B cell (primary cell): Measurements from ENCODE around the gene TMCO1. TPM values are rescaled to one million over a fixed set of nuclear protein-coding genes. Genes with fewer than 3 reads are reported as not detected.

Experiments used
- ATAC-seq: fragments of 200-7000 bp; cut with Tn5 transposase; one replicate; pipeline ENCODE4 v1.10.0; 2021; ENCODE audit warnings: low read depth, mild to moderate bottlenecking, moderate number of reproducible peaks, moderate library complexity
- CTCF ChIA-PET: fragments of 350-600 bp; sonication (Branson Sonifier 250); formaldehyde crosslinking; loops from one replicate; lab custom pipeline; 2021; ENCODE audit warnings: antibody characterized with exemption, inconsistent platforms; lab: Charles Lee
- POLR2A ChIA-PET: fragments of 350-600 bp; sonication (Branson Sonifier 250); formaldehyde crosslinking; loops from one replicate; lab custom pipeline; 2021; ENCODE audit warnings: antibody characterized with exemption; lab: Charles Lee
- DNase-seq: peaks from one replicate; pipeline ENCODE4 v3.0.0; 2013
- H2AFZ ChIP-seq: 2 replicates; pipeline ENCODE4 v1.6.1; 2012; ENCODE audit warnings: mild to moderate bottlenecking, low read depth, low read length; ENCODE audit not compliant: insufficient read depth, poor library complexity, severe bottlenecking
- H3K27ac ChIP-seq, 2 donors: 1 replicate in 1 of 2; 2 replicates in 1 of 2; pipeline ENCODE4 v1.5.1; 2012 to 2013; ENCODE audit warnings: low read length in 2 of 2, mild to moderate bottlenecking in 2 of 2, moderate library complexity in 1 of 2
- H3K27me3 ChIP-seq, 4 experiments: fragments of 200-600 bp in 1 of 4; sonication (generic) in 1 of 4; replicated peaks in 1 of 4; 1 replicate in 2 of 4; 2 replicates in 2 of 4; pipeline versions ENCODE4 v1.6.1 to v1.7.0; 2013 to 2016; ENCODE audit warnings: low read length in 3 of 4, mild to moderate bottlenecking in 2 of 4, mixed read lengths in 1 of 4, moderate library complexity in 1 of 4; ENCODE audit not compliant: insufficient read depth in 4 of 4, control insufficient read depth in 3 of 4; ENCODE audit errors: control extremely low read depth in 1 of 4
- H3K36me3 ChIP-seq, 2 experiments: replicated peaks in 1 of 2; 1 replicate in 1 of 2; 2 replicates in 1 of 2; pipeline versions ENCODE4 v1.6.1 to v1.7.1; 2013; ENCODE audit warnings: low read length in 1 of 2; ENCODE audit not compliant: insufficient read depth in 2 of 2, control insufficient read depth in 1 of 2; ENCODE audit errors: control extremely low read depth in 1 of 2, extremely low read depth in 1 of 2
- H3K4me1 ChIP-seq, 2 donors: fragments of 200-600 bp in 1 of 2; sonication (generic) in 1 of 2; 1 replicate in 1 of 2; 2 replicates in 1 of 2; pipeline versions ENCODE4 v1.5.1 to v1.6.1; 2013 to 2017; ENCODE audit warnings: low read length in 2 of 2; ENCODE audit not compliant: control insufficient read depth in 2 of 2, insufficient read depth in 2 of 2
- H3K4me2 ChIP-seq: replicated peaks from 2 replicates; pipeline ENCODE3; 2012; ENCODE audit warnings: mild to moderate bottlenecking, low read depth, low read length; ENCODE audit not compliant: poor library complexity, severe bottlenecking
- H3K4me3 ChIP-seq, 5 experiments: fragments of 200-600 bp in 1 of 5; sonication (generic) in 1 of 5; 1 replicate in 3 of 5; 2 replicates in 2 of 5; pipeline versions ENCODE4 v1.5.1 to v1.7.0; 2011 to 2016; ENCODE audit warnings: low read length in 4 of 5, mild to moderate bottlenecking in 4 of 5, low read depth in 2 of 5, control low read depth in 1 of 5, moderate library complexity in 1 of 5; ENCODE audit not compliant: insufficient read depth in 1 of 5; ENCODE audit errors: control extremely low read depth in 1 of 5, extremely low read depth in 1 of 5
- H3K79me2 ChIP-seq: fragments of 200-600 bp; sonication (generic); one replicate; pipeline ENCODE4 v1.6.0; 2016; ENCODE audit warnings: low read length; ENCODE audit not compliant: control insufficient read depth, insufficient read depth
- H3K9ac ChIP-seq: fragments of 200-600 bp; sonication (generic); 2 replicates; pipeline ENCODE4 v1.6.1; 2017; ENCODE audit warnings: mild to moderate bottlenecking, low read length, moderate library complexity
- H3K9me3 ChIP-seq, 3 donors: one replicate each; pipeline versions ENCODE4 v1.6.1 to v1.7.1; 2013; ENCODE audit warnings: low read length in 2 of 3; ENCODE audit not compliant: control insufficient read depth in 2 of 3, insufficient read depth in 1 of 3; ENCODE audit errors: control extremely low read depth in 1 of 3
- H4K20me1 ChIP-seq: 2 replicates; pipeline ENCODE4 v1.6.0; 2012; ENCODE audit warnings: mild to moderate bottlenecking, low read length; ENCODE audit not compliant: insufficient read depth, control insufficient read depth, poor library complexity, severe bottlenecking
- H3K27ac Mint-ChIP-seq: one replicate; pipeline ENCODE4 v1.8.0; 2021; ENCODE audit warnings: mixed read lengths
- H3K27me3 Mint-ChIP-seq: one replicate; pipeline ENCODE4 v1.8.0; 2021; ENCODE audit warnings: mixed read lengths
- H3K4me1 Mint-ChIP-seq: one replicate; pipeline ENCODE4 v1.8.0; 2021; ENCODE audit warnings: mixed read lengths
- H3K4me3 Mint-ChIP-seq: one replicate; pipeline ENCODE4 v1.8.0; 2021; ENCODE audit warnings: mixed read lengths
- H3K9me3 Mint-ChIP-seq: one replicate; pipeline ENCODE4 v1.8.0; 2022; ENCODE audit warnings: mixed read lengths; ENCODE audit not compliant: insufficient read depth
- CTCF ChIP-seq: fragments of 200-600 bp; IDR thresholded peaks from one replicate; pipeline ENCODE4 v1.8.0; 2022; ENCODE audit warnings: antibody characterized with exemption, mild to moderate bottlenecking
- EZH2 ChIP-seq: IDR thresholded peaks from 2 replicates; pipeline ENCODE4 v1.6.1; 2012; ENCODE audit warnings: borderline replicate concordance, low read depth, mild to moderate bottlenecking, moderate library complexity, low read length; ENCODE audit not compliant: insufficient read depth, poor library complexity, severe bottlenecking
- WGBS: methylation state at CpG from one replicate; pipeline ENCODE4 v1.1.5; 2013; ENCODE audit warnings: missing lambda C conversion rate; ENCODE audit not compliant: insufficient coverage; 5-methylcytosine and 5-hydroxymethylcytosine counted together
- intact Hi-C: fragments of 100-400 bp; cut with micrococcal nuclease; formaldehyde crosslinking; loops from one replicate; pipeline ENCODE4 v1.10.0; 2022
- polyA plus RNA-seq: library from polyadenylated mRNA; depleted of rRNA; stranded (reverse); fragments of >200 nt; gene quantifications from 2 replicates; pipeline ENCODE4 v1.2.3, GENCODE V29; 2012
- total RNA-seq, 2 donors: library from RNA; stranded (reverse); fragments of 120-200 nt in 1 of 2; gene quantifications; 1 replicate in 1 of 2; 2 replicates in 1 of 2; pipeline versions ENCODE4 v1.2.3 to v1.2.4, GENCODE V29; 2013 to 2022

Gene TMCO1
- total and polyA plus RNA-seq, 2 donors (not counting 1 experiment from before 2014, with no cell fraction given) = 16.1 to 39.5 TPM

- intact Hi-C loops = loop anchor here (5.0 kb wide), 1 partner anchor 215 kb away; no protein-coding TSS in a partner anchor
- H3K9me3 Mint-ChIP-seq = no peaks in the 10 kb centered on the region
- peaks cover 25% of the 10 kb centered on the region for H3K4me1 Mint-ChIP-seq
- peak overlapping the region; percentile 92 for H3K4me3 Mint-ChIP-seq
- WGBS = no CpG with 5 or more reads among the region's 8 CpGs
- H4K20me1 ChIP-seq = no peaks in the 10 kb centered on the region
- H3K9ac ChIP-seq = peak overlapping the region; percentile 94
- H2AFZ ChIP-seq = peak overlapping the region; percentile 100
- ATAC-seq (no peak), DNase-seq (no peak)
- no peaks in the 10 kb centered on the region for H3K9me3 ChIP-seq
- H3K4me1 ChIP-seq = peaks cover 15 to 18% of the 10 kb centered on the region in 2 donors
- peak overlapping the region; percentile 90 to 92 for H3K27ac ChIP-seq
- H3K27me3 ChIP-seq = peaks cover 0 to 4% (median 0%) of the 10 kb centered on the region in 4 experiments
- peaks cover 0 to 3% of the 10 kb centered on the region in 2 experiments for H3K36me3 ChIP-seq
- peaks cover 55% of the 10 kb centered on the region for H3K79me2 ChIP-seq
- H3K4me2 ChIP-seq = peak overlapping the region; percentile 94
- ChIA-PET POLR2A (interaction anchor here (1.1 to 1.4 kb wide), 2 partner anchors 67 to 72 kb away, joined by 3 read pairs; partner anchors contain the start of gene MGST3), CTCF (interaction anchor here (0.8 to 1.3 kb wide), 7 partner anchors 11 to 217 kb away, joined by 3 to 8 read pairs (median 4); partner anchors contain the start of genes TMCO1 and UCK2)
- peak overlapping the region; percentile 91 for H3K27ac Mint-ChIP-seq
- H3K4me3 ChIP-seq = peak overlapping the region; percentile 73 to 96 (median 95)
- H3K27me3 Mint-ChIP-seq = peaks cover 3% of the 10 kb centered on the region
- TF ChIP-seq CTCF (no peak), EZH2 (no peak)
Observed at GRCh38 chr1:165697491-165697880, 71.2 kb downstream of the TMCO1 start.

- peak overlapping the region; percentile 32 for H3K27ac Mint-ChIP-seq
- H3K9ac ChIP-seq = no peak overlapping the region
- TF ChIP-seq EZH2 = no peak
- TF ChIP-seq CTCF = no peak
- no peaks in the 10 kb centered on the region for H3K27me3 Mint-ChIP-seq
- no peak overlapping the region for H2AFZ ChIP-seq
- peaks cover 58% of the 10 kb centered on the region for H3K79me2 ChIP-seq
- no peaks in the 10 kb centered on the region for H4K20me1 ChIP-seq
- peaks cover 15 to 18% of the 10 kb centered on the region in 2 donors for H3K4me1 ChIP-seq
- H3K4me3 ChIP-seq = peak overlapping the region in 1 of 5 experiments; percentile 95
- no peaks in the 10 kb centered on the region for H3K9me3 ChIP-seq
- H3K36me3 ChIP-seq = peaks cover 0 to 3% of the 10 kb centered on the region in 2 experiments
- H3K4me3 Mint-ChIP-seq = peak overlapping the region; percentile 37
- H3K9me3 Mint-ChIP-seq = no peaks in the 10 kb centered on the region
- no peak overlapping the region for H3K27ac ChIP-seq
- peak overlapping the region; percentile 94 for H3K4me2 ChIP-seq
- ChIA-PET POLR2A (interaction anchor here (0.6 kb wide), 1 partner anchor 100 kb away, joined by 4 read pairs; no protein-coding TSS in a partner anchor), CTCF (interaction anchor here (0.6 kb wide), 1 partner anchor 66 kb away, joined by 3 read pairs; no protein-coding TSS in a partner anchor)
- peaks cover 31% of the 10 kb centered on the region for H3K4me1 Mint-ChIP-seq
- no peak for ATAC-seq
- peaks cover 0 to 3% (median 0%) of the 10 kb centered on the region in 4 experiments for H3K27me3 ChIP-seq
- no peak for DNase-seq
- WGBS = no CpG with 5 or more reads among the region's 2 CpGs
- intact Hi-C loops = loop anchor here (5.0 kb wide), 1 partner anchor 216 kb away; no protein-coding TSS in a partner anchor
Observed at GRCh38 chr1:165696625-165697100, 72.0 kb downstream of the TMCO1 start.
